K562 (cell line): Measurements from ENCODE around the gene TM4SF20. TPM values are rescaled to one million over a fixed set of nuclear protein-coding genes. Genes with fewer than 3 reads are reported as not detected.

Experiments
- ATAC-seq: fragments of 200-7000 bp; cut with Tn5 transposase; 3 replicates; pipeline ENCODE4 v1.9.1; 2020; ENCODE audit warnings: moderate library complexity
- BruUV-seq: library from RNA; stranded (reverse); fragments of 400-500 nt; replicated peaks from 2 replicates; lab custom pipeline; 2021; lab: Mats Ljungman, UMichigan
- CTCF ChIA-PET: fragments of 300-600 bp; formaldehyde crosslinking; extraction: SDS; loops from one replicate; lab custom pipeline; 2021; ENCODE audit warnings: low intra/inter-chr PET ratio; lab: Yijun Ruan, JAX
- POLR2A ChIA-PET: fragments of 300-600, 350-650 bp; sonication (Branson Sonifier 250); formaldehyde crosslinking; extraction: SDS; loops from one replicate; lab custom pipeline; 2021; ENCODE audit warnings: antibody characterized with exemption, inconsistent platforms; lab: Yijun Ruan, JAX
- DNase-seq, 4 experiments: peaks; one replicate each; pipeline versions ENCODE4 v3.0.0 to v3.0.0-alpha.2; 2011 to 2018; ENCODE audit warnings: low spot score in 3 of 4, mixed read lengths in 3 of 4; ENCODE audit errors: extremely low read depth in 1 of 4
- FAIRE-seq: peaks from 2 replicates; lab custom pipeline; 2011; peaks lifted over from hg19 to GRCh38; lab: Jason Lieb, UNC
- H2AFZ ChIP-seq: 2 replicates; pipeline ENCODE4 v1.6.0; 2011; ENCODE audit warnings: low read depth, low read length, control low read depth, inconsistent platforms
- H3K27ac ChIP-seq: fragments of 200-600 bp; 3 replicates; pipeline ENCODE4 v1.8.0; 2011; ENCODE audit warnings: low read depth, mild to moderate bottlenecking, control low read depth, inconsistent platforms, low read length, moderate library complexity, mixed read lengths; ENCODE audit errors: extremely low read depth
- H3K27me3 ChIP-seq, 2 experiments: fragments of 300-600 bp in 1 of 2; 2 replicates in 1 of 2; 3 replicates in 1 of 2; pipeline versions ENCODE4 v1.6.0 to v1.8.0; 2011; ENCODE audit warnings: inconsistent platforms in 2 of 2, low read length in 2 of 2, mild to moderate bottlenecking in 1 of 2, mixed read lengths in 1 of 2, moderate library complexity in 1 of 2; ENCODE audit not compliant: control insufficient read depth in 2 of 2, insufficient read depth in 2 of 2
- H3K36me3 ChIP-seq: fragments of 300-600 bp; 3 replicates; pipeline ENCODE4 v1.8.0; 2011; ENCODE audit warnings: mild to moderate bottlenecking, low read length, inconsistent platforms; ENCODE audit not compliant: control insufficient read depth, insufficient read depth
- H3K4me1 ChIP-seq, 2 experiments: fragments of 200-600 bp in 1 of 2; replicated peaks in 1 of 2; 2 replicates in 1 of 2; 3 replicates in 1 of 2; pipeline versions ENCODE4 v1.5.1 to v1.8.0; 2011; ENCODE audit warnings: inconsistent platforms in 2 of 2, low read length in 2 of 2, mild to moderate bottlenecking in 1 of 2, mixed read lengths in 1 of 2, moderate library complexity in 1 of 2; ENCODE audit not compliant: control insufficient read depth in 2 of 2, insufficient read depth in 2 of 2
- H3K4me2 ChIP-seq: 2 replicates; pipeline ENCODE4 v1.6.1; 2011; ENCODE audit warnings: low read length, control low read depth, inconsistent platforms, mixed read lengths; ENCODE audit not compliant: insufficient read depth
- H3K4me3 ChIP-seq: fragments of 200-600 bp; sonication (generic), shearing (Covaris generic); 2 replicates; pipeline ENCODE4 v1.5.1; 2016; ENCODE audit warnings: control low read depth, inconsistent platforms
- H3K79me2 ChIP-seq: fragments of 200-600 bp; 3 replicates; pipeline ENCODE4 v1.8.0; 2011; ENCODE audit warnings: low read length, inconsistent platforms; ENCODE audit not compliant: control insufficient read depth, insufficient read depth
- H3K9ac ChIP-seq, 2 experiments: 2 replicates each; pipeline versions ENCODE4 v1.6.0 to v1.6.1; 2011; ENCODE audit warnings: low read depth in 2 of 2, low read length in 2 of 2, control low read depth in 1 of 2, inconsistent platforms in 1 of 2, mild to moderate bottlenecking in 1 of 2, mixed read lengths in 1 of 2; ENCODE audit not compliant: insufficient read depth in 1 of 2
- H3K9me1 ChIP-seq: one replicate; pipeline ENCODE4 v1.6.0; 2011; ENCODE audit warnings: inconsistent platforms, mild to moderate bottlenecking, low read length, moderate library complexity; ENCODE audit not compliant: control insufficient read depth, insufficient read depth
- H3K9me3 ChIP-seq: replicated peaks from 2 replicates; pipeline ENCODE4 v1.5.1; 2011; ENCODE audit warnings: low read depth, low read length, inconsistent platforms; ENCODE audit not compliant: control insufficient read depth, insufficient read depth
- H4K20me1 ChIP-seq: replicated peaks from 2 replicates; pipeline ENCODE4 v1.6.1; 2011; ENCODE audit warnings: low read length, inconsistent platforms, mixed read lengths; ENCODE audit not compliant: control insufficient read depth, insufficient read depth
- BACH1 ChIP-seq: fragments of 200-800 bp; sonication (Bioruptor generic); IDR thresholded peaks from 2 replicates; pipeline ENCODE4 v1.6.1; 2016; ENCODE audit warnings: missing genetic modification characterization, missing compliant biosample characterization
- C11orf30 ChIP-seq: fragments of 450-650 bp; IDR thresholded peaks from 2 replicates; pipeline ENCODE4 v1.6.1; 2016; ENCODE audit warnings: low read depth, mild to moderate bottlenecking
- CEBPB ChIP-seq: fragments of 450-650 bp; IDR thresholded peaks from 2 replicates; pipeline ENCODE4 v1.6.1; 2016; ENCODE audit warnings: missing genetic modification characterization, missing compliant biosample characterization
- ELK3 ChIP-seq: fragments of 450-650 bp; formaldehyde crosslinking; IDR thresholded peaks from 2 replicates; pipeline ENCODE4 v1.4.0; 2020; ENCODE audit warnings: mild to moderate bottlenecking
- ETV5 ChIP-seq: sonication (generic); formaldehyde crosslinking; IDR thresholded peaks from 2 replicates; pipeline ENCODE4 v1.4.0; 2020; ENCODE audit warnings: low read depth, mild to moderate bottlenecking, missing genetic modification reagents
- FOXK2 ChIP-seq, 2 experiments: fragments of 450-650 bp; IDR thresholded peaks in 1 of 2; conservative IDR thresholded peaks in 1 of 2; 2 replicates each; pipeline ENCODE4 v1.6.1; 2016; ENCODE audit warnings: low read depth in 2 of 2, mild to moderate bottlenecking in 1 of 2
- HDGF ChIP-seq: fragments of 450-650 bp; IDR thresholded peaks from 2 replicates; pipeline ENCODE4 v1.6.1; 2016
- HMG20B ChIP-seq: fragments of 250-450 bp; sonication (Bioruptor Pico); IDR thresholded peaks from 2 replicates; pipeline ENCODE4 v1.5.0; 2021; ENCODE audit warnings: mild to moderate bottlenecking
- IFI16 ChIP-seq: fragments of 250-450 bp; sonication (Bioruptor Pico); IDR thresholded peaks from 2 replicates; pipeline ENCODE4 v2.1.2; 2022; ENCODE audit warnings: mild to moderate bottlenecking, inconsistent platforms
- MAFG ChIP-seq: fragments of 450-650 bp; conservative IDR thresholded peaks from 2 replicates; pipeline ENCODE4 v1.6.1; 2016; ENCODE audit warnings: missing genetic modification characterization, missing compliant biosample characterization
- MAFK ChIP-seq: IDR thresholded peaks from 2 replicates; pipeline ENCODE4 v1.6.1; 2011; ENCODE audit warnings: low read length, improper control_type of control experiment
- MCM3 ChIP-seq: fragments of 450-650 bp; IDR thresholded peaks from 2 replicates; pipeline ENCODE4 v1.6.1; 2016
- MTA2 ChIP-seq: fragments of 450-650 bp; IDR thresholded peaks from 2 replicates; pipeline ENCODE4 v1.6.1; 2016; ENCODE audit warnings: low read depth
- NFE2 ChIP-seq: IDR thresholded peaks from 2 replicates; pipeline ENCODE4 v1.6.1; 2014; ENCODE audit warnings: antibody characterized with exemption, low read depth
- RBM22 ChIP-seq: fragments of 200-400 bp; formaldehyde crosslinking; IDR thresholded peaks from 2 replicates; pipeline ENCODE4 v1.6.1; 2018; ENCODE audit warnings: low read length, low read depth; ENCODE audit not compliant: poor library complexity, severe bottlenecking
- RHOXF2B ChIP-seq: fragments of 250-450 bp; sonication (Bioruptor Pico); conservative IDR thresholded peaks from 2 replicates; pipeline ENCODE4 v1.5.1; 2021
- SMARCE1 ChIP-seq: fragments of 450-650 bp; IDR thresholded peaks from 2 replicates; pipeline ENCODE4 v1.7.1; 2016; ENCODE audit warnings: mild to moderate bottlenecking
- SNIP1 ChIP-seq: fragments of 450-650 bp; IDR thresholded peaks from 2 replicates; pipeline ENCODE4 v1.7.1; 2017; ENCODE audit warnings: low read depth, mild to moderate bottlenecking
- TAF9B ChIP-seq: fragments of 450-650 bp; IDR thresholded peaks from 2 replicates; pipeline ENCODE4 v1.6.1; 2018; ENCODE audit warnings: mild to moderate bottlenecking; ENCODE audit not compliant: partially characterized antibody
- ZNF197 ChIP-seq: fragments of 200-800 bp; sonication (Bioruptor generic); IDR thresholded peaks from 2 replicates; pipeline ENCODE4 v1.6.1; 2016; ENCODE audit warnings: low read depth, missing genetic modification characterization, missing compliant biosample characterization
- ZNF316 ChIP-seq: fragments of 450-650 bp; IDR thresholded peaks from 2 replicates; pipeline ENCODE4 v1.6.1; 2016
- ZNF512 ChIP-seq: IDR thresholded peaks from 2 replicates; pipeline ENCODE4 v1.6.1; 2016; ENCODE audit warnings: missing genetic modification characterization, missing compliant biosample characterization
- ZNF707 ChIP-seq: fragments of 250-450 bp; sonication (Bioruptor Pico); conservative IDR thresholded peaks from 2 replicates; pipeline ENCODE4 v1.8.0; 2022; ENCODE audit warnings: inconsistent platforms, mild to moderate bottlenecking, moderate library complexity
- WGBS: fragments of 100-300 bp; shearing (Covaris generic); methylation state at CpG from one replicate; pipeline ENCODE4 v1.1.6; 2016; ENCODE audit warnings: low coverage, mixed read lengths; ENCODE audit not compliant: insufficient coverage; ENCODE audit errors: missing lambda C conversion rate; 5-methylcytosine and 5-hydroxymethylcytosine counted together
- in situ Hi-C: fragments of 300-500 bp; cut with MboI; formaldehyde crosslinking; loops from 4 replicates; pipeline ENCODE4 v1.15.0; 2018; ENCODE audit warnings: inconsistent platforms, mixed read lengths
- intact Hi-C: fragments of 100-400 bp; cut with micrococcal nuclease; formaldehyde crosslinking; loops from 2 replicates; pipeline ENCODE4 v1.14.2; 2022
- polyA plus RNA-seq, 8 experiments: library from polyadenylated mRNA; depleted of rRNA in 4 of 8; stranded (reverse) in 5 of 8; unstranded in 3 of 8; fragments of >200 nt; fragmentation: Nextera tagmentation in 2 of 8; fragmentation: Illumina TruSeq in 1 of 8; extraction: Ambion mirVana in 2 of 8; extraction: Trizol in 1 of 8; gene quantifications; 2 replicates each; pipeline versions ENCODE4 v1.2.1 to v1.2.3, GENCODE V29; 2011 to 2014; ENCODE audit warnings: inconsistent platforms in 1 of 8, missing spikeins in 1 of 8
- total RNA-seq, 7 experiments: library from RNA; depleted of rRNA in 6 of 7; stranded (reverse); fragments of >200 nt in 6 of 7; fragmentation: Illumina TruSeq in 2 of 7; extraction: Trizol in 2 of 7; gene quantifications; 2 replicates each; pipeline versions ENCODE4 v1.2.1 to v1.2.3, GENCODE V29; 2011 to 2021; ENCODE audit warnings: low replicate concordance in 1 of 7

TM4SF20 gene
- total and polyA plus RNA-seq, 9 of the 15 experiments (the other 6 are each of a cell fraction or from before 2014, with no cell fraction given): not detected

GRCh38 chr2:227415538-227416424 is 36.7 kb upstream of the TM4SF20 start:
- Histone ChIP-seq H3K27me3 (no peaks in the 10 kb centered on the region), H3K27ac (no peak overlapping the region), H2AFZ (0 out of 2 replicates have a peak overlapping the region, but pooled peaks have one; percentile 25), H3K9me1 (no peaks in the 10 kb centered on the region), H3K9ac (no peak overlapping the region), H3K4me3 (no peak overlapping the region), H3K79me2 (no peaks in the 10 kb centered on the region), H4K20me1 (no peaks in the 10 kb centered on the region), H3K4me2 (no peak overlapping the region), H3K4me1 (no peaks in the 10 kb centered on the region; a peak in 1 of 5 replicates), H3K9me3 (no peaks in the 10 kb centered on the region), H3K36me3 (no peaks in the 10 kb centered on the region)
- DNase-seq: no peak
- ChIA-PET CTCF (no interaction called here), POLR2A (no interaction called here)
- FAIRE-seq: no peak
- BruUV-seq: no TSS peak
- WGBS: 61% methylated on average over 9 of the region's 10 CpGs
- in situ Hi-C loops: no loop called here
- no peak for ATAC-seq
- intact Hi-C loops: no loop called here
- TF ChIP-seq MAFG (peak; percentile 68), TAF9B (no peak), MAFK (peak; percentile 34; the same call in 1 of the 2 replicates), CEBPB (tag) (0 out of 2 replicates have a peak, but pooled peaks have one; percentile 14), RBM22 (no peak), HDGF (no peak), ZNF512 (tag) (peak; percentile 65; the same call in 1 of the 2 replicates), ZNF707 (no peak), MCM3 (no peak), FOXK2 (conservative IDR thresholded peaks at IDR 0.05 in 1 of 2, IDR thresholded peaks at IDR 0.05 in 1 of 2; ENCODE audit: low read depth in 2 of 2) (no peak), NFE2 (peak; percentile 52), ELK3 (CRISPR knock-in tag) (no peak), HMG20B (CRISPR knock-in tag) (no peak), ZNF197 (CRISPR knock-in tag) (no peak), ETV5 (no peak), ZNF316 (peak; percentile 78), MTA2 (no peak), IFI16 (CRISPR knock-in tag) (no peak), RHOXF2B (CRISPR knock-in tag) (no peak), SMARCE1 (no peak), C11orf30 (peak; percentile 69; the same call in 1 of the 2 replicates), SNIP1 (no peak), BACH1 (tag) (peak; percentile 55; the same call in 1 of the 2 replicates)
